SK-N-SH treated with all-trans-retinoic acid at 6 μM for 48 hours (cell line): ENCODE results near the gene PRRC2B.

Experiments
- ARNTL ChIP-seq: fragments of 450-650 bp; formaldehyde crosslinking; IDR thresholded peaks from 2 replicates; pipeline ENCODE4 v1.5.0; 2020; ENCODE audit warnings: low read depth, mild to moderate bottlenecking, moderate library complexity, borderline replicate concordance
- CSDC2 ChIP-seq: fragments of 250-450 bp; sonication (Bioruptor Pico); IDR thresholded peaks from 2 replicates; pipeline ENCODE4 v1.5.0; 2020; ENCODE audit warnings: mild to moderate bottlenecking, moderate library complexity
- GLIS3 ChIP-seq: fragments of 250-450 bp; sonication (Bioruptor Pico); IDR thresholded peaks from 2 replicates; pipeline ENCODE4 v1.5.0; 2020; ENCODE audit warnings: mild to moderate bottlenecking, moderate library complexity
- ISL1 ChIP-seq: fragments of 250-450 bp; sonication (Bioruptor Pico); IDR thresholded peaks from 2 replicates; pipeline ENCODE4 v2.1.2; 2022; ENCODE audit warnings: mild to moderate bottlenecking, moderate library complexity
- PATZ1 ChIP-seq: fragments of 250-450 bp; sonication (Bioruptor Pico); IDR thresholded peaks from 2 replicates; pipeline ENCODE4 v1.8.0; 2020; ENCODE audit warnings: mild to moderate bottlenecking, moderate library complexity, borderline replicate concordance
- POU6F1 ChIP-seq: fragments of 250-450 bp; sonication (Bioruptor Pico); IDR thresholded peaks from 2 replicates; pipeline ENCODE4 v1.8.0; 2021; ENCODE audit warnings: low read depth, mild to moderate bottlenecking, moderate library complexity, borderline replicate concordance
- SNAI2 ChIP-seq: fragments of 250-450 bp; sonication (Bioruptor Pico); IDR thresholded peaks from 2 replicates; pipeline ENCODE4 v1.5.0; 2020; ENCODE audit warnings: mild to moderate bottlenecking, moderate library complexity
- TCF4 ChIP-seq: fragments of 250-450 bp; sonication (Bioruptor Pico); IDR thresholded peaks from 2 replicates; pipeline ENCODE4 v1.8.0; 2021; ENCODE audit warnings: mild to moderate bottlenecking, moderate library complexity, borderline replicate concordance
- ZC3H10 ChIP-seq: fragments of 250-450 bp; sonication (Bioruptor Pico); IDR thresholded peaks from 2 replicates; pipeline ENCODE4 v1.5.1; 2021; ENCODE audit warnings: mild to moderate bottlenecking, moderate library complexity
- ZFP3 ChIP-seq: fragments of 250-450 bp; sonication (Bioruptor Pico); IDR thresholded peaks from 2 replicates; pipeline ENCODE4 v1.5.0; 2020; ENCODE audit warnings: mild to moderate bottlenecking, moderate library complexity
- ZFP30 ChIP-seq: fragments of 450-650 bp; formaldehyde crosslinking; IDR thresholded peaks from 2 replicates; pipeline ENCODE4 v1.5.0; 2022; ENCODE audit warnings: mild to moderate bottlenecking, moderate library complexity
- ZNF70 ChIP-seq: fragments of 450-650 bp; formaldehyde crosslinking; IDR thresholded peaks from 2 replicates; pipeline ENCODE4 v1.5.0; 2020; ENCODE audit warnings: mild to moderate bottlenecking, moderate library complexity

- no peak for TF ChIP-seq ARNTL (CRISPR knock-in tag)
- TF ChIP-seq ZFP3, result no peak
- no peak for TF ChIP-seq POU6F1 (CRISPR knock-in tag)
- TF ChIP-seq CSDC2 (CRISPR knock-in tag), result no peak
- TF ChIP-seq GLIS3 (CRISPR knock-in tag), result no peak
- no peak for TF ChIP-seq PATZ1 (CRISPR knock-in tag)
- no peak for TF ChIP-seq ISL1 (CRISPR knock-in tag)
- no peak for TF ChIP-seq ZNF70 (CRISPR knock-in tag)
- TF ChIP-seq TCF4 (CRISPR knock-in tag), result no peak
- TF ChIP-seq SNAI2 (CRISPR knock-in tag), result no peak
- no peak for TF ChIP-seq ZFP30 (CRISPR knock-in tag)
- TF ChIP-seq ZC3H10 (CRISPR knock-in tag), result no peak
Observed at GRCh38 chr9:131546336-131547084, 152.6 kb downstream of the PRRC2B start.
